ENCODE data around the gene LTB4R2. TPM values are rescaled to one million over a fixed set of nuclear protein-coding genes. Genes with fewer than 3 reads are reported as not detected.

The LTB4R2 gene
- total and polyA plus RNA-seq, 11 donors, result 0.53 to 3.8 (median 1.6) TPM

- ATAC-seq, result no peak
- Histone ChIP-seq H3K4me3 (no peak overlapping the region), H3K27me3 (no peaks in the 10 kb centered on the region), H3K27ac (no peak overlapping the region), H3K4me1 (peaks cover 0 to 37% (median 12%) of the 10 kb centered on the region in 12 donors), H3K9me3 (no peaks in the 10 kb centered on the region), H3K36me3 (peaks cover 0 to 46% (median 30%) of the 10 kb centered on the region in 9 donors)
- WGBS, 4 donors, result 90 to 97% (median 97%) methylated on average over 14 of the region's 14 CpGs
- no peak for TF ChIP-seq POLR2A (IDR thresholded peaks at IDR 0.05)
- TF ChIP-seq, protein P1, sequence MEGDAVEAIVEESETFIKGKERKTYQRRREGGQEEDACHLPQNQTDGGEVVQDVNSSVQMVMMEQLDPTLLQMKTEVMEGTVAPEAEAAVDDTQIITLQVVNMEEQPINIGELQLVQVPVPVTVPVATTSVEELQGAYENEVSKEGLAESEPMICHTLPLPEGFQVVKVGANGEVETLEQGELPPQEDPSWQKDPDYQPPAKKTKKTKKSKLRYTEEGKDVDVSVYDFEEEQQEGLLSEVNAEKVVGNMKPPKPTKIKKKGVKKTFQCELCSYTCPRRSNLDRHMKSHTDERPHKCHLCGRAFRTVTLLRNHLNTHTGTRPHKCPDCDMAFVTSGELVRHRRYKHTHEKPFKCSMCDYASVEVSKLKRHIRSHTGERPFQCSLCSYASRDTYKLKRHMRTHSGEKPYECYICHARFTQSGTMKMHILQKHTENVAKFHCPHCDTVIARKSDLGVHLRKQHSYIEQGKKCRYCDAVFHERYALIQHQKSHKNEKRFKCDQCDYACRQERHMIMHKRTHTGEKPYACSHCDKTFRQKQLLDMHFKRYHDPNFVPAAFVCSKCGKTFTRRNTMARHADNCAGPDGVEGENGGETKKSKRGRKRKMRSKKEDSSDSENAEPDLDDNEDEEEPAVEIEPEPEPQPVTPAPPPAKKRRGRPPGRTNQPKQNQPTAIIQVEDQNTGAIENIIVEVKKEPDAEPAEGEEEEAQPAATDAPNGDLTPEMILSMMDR (IDR thresholded peaks at IDR 0.05), result no peak
- intact Hi-C loops (cut with DNase I), result loop anchor here in 1 of 10 donors (2.0 kb wide), 1 partner anchor 25 kb away; no protein-coding TSS in a partner anchor
- no peak for DNase-seq
Measured at GRCh38 chr14:24269910-24270536, 39.9 kb upstream of the LTB4R2 start.

- peaks cover 0 to 42% (median 12%) of the 10 kb centered on the region in 12 donors for H3K4me1 ChIP-seq
- ATAC-seq (no peak), DNase-seq (no peak)
- peaks cover 0 to 43% (median 29%) of the 10 kb centered on the region in 9 donors for H3K36me3 ChIP-seq
- peak overlapping the region; percentile 67 to 98 (median 86) for H3K4me3 ChIP-seq
- intact Hi-C loops (cut with DNase I), result loop anchor here in 2 of 10 donors (1.0 to 2.0 kb wide), 3 partner anchors 26 to 29 kb away; partner anchors contain the start of genes DHRS1 (in 1 of the 2), NOP9 (in 1 of the 2) and TINF2 (in 1 of the 2)
- TF ChIP-seq, protein P1 (IDR thresholded peaks at IDR 0.05), result no peak
- peak overlapping the region; percentile 88 to 99 (median 98) for H3K27ac ChIP-seq
- H3K27me3 ChIP-seq, result no peaks in the 10 kb centered on the region
- no peaks in the 10 kb centered on the region for H3K9me3 ChIP-seq
- 13 to 25% (median 19%) methylated on average over 8 to 13 of the region's 13 CpGs for WGBS, 4 donors
Measured at GRCh38 chr14:24270537-24271133, 39.3 kb upstream of the LTB4R2 start.

- 1% methylated on average over 9 to 61 of the region's 61 CpGs for WGBS, 4 donors
- H3K4me1 ChIP-seq, result peaks cover 0 to 47% (median 12%) of the 10 kb centered on the region in 12 donors
- no peaks in the 10 kb centered on the region for H3K9me3 ChIP-seq
- intact Hi-C loops (cut with DNase I), result loop anchor here in 2 of 10 donors (1.0 to 2.0 kb wide), 3 partner anchors 26 to 29 kb away; partner anchors contain the start of genes DHRS1 (in 1 of the 2), NOP9 (in 1 of the 2) and TINF2 (in 1 of the 2)
- no peaks in the 10 kb centered on the region for H3K27me3 ChIP-seq
- peaks cover 0 to 36% (median 24%) of the 10 kb centered on the region in 9 donors for H3K36me3 ChIP-seq
- peak; percentile 91 to 96 (median 95) for ATAC-seq
- DNase-seq, result peak; percentile 89 to 94 (median 90)
- H3K27ac ChIP-seq, result peak within 1 kb of the TSS; percentile 88 to 99 (median 98)
- peak within 1 kb of the TSS; percentile 67 to 98 (median 86) for H3K4me3 ChIP-seq
- TF ChIP-seq POLR2A (IDR thresholded peaks at IDR 0.05), result peak in 1 of 2 donors; percentile 71
- TF ChIP-seq, protein P1 (IDR thresholded peaks at IDR 0.05), result peak; percentile 60 to 95 (median 78)
Measured at GRCh38 chr14:24271134-24271833, 38.7 kb upstream of the LTB4R2 start, which contains the start of gene RABGGTA. Gene RABGGTA, minus strand, starts transcription at chr14:24271597. Its CDS starts 482 bp downstream, at chr14:24271115.

Measured in heart left ventricle (tissue), 16 donors.